H54 (cell line): Measurements from ENCODE around the gene NUP214.
A peak's percentile ranks its signal among the peaks of the same experiment; 100 is the strongest.

Experiments
- DNase-seq: peaks from one replicate; pipeline ENCODE4 v3.0.0; 2011; ENCODE audit warnings: low spot score, mixed read lengths; ENCODE audit not compliant: insufficient read length
- FAIRE-seq: peaks from 3 replicates; lab custom pipeline; 2011; peaks lifted over from hg19 to GRCh38; lab: Jason Lieb, UNC
- POLR2A ChIP-seq: IDR thresholded peaks from 2 replicates; pipeline ENCODE4 v1.6.1; 2011; ENCODE audit warnings: low read depth, mild to moderate bottlenecking, low read length

The NUP214 gene

DNA sequence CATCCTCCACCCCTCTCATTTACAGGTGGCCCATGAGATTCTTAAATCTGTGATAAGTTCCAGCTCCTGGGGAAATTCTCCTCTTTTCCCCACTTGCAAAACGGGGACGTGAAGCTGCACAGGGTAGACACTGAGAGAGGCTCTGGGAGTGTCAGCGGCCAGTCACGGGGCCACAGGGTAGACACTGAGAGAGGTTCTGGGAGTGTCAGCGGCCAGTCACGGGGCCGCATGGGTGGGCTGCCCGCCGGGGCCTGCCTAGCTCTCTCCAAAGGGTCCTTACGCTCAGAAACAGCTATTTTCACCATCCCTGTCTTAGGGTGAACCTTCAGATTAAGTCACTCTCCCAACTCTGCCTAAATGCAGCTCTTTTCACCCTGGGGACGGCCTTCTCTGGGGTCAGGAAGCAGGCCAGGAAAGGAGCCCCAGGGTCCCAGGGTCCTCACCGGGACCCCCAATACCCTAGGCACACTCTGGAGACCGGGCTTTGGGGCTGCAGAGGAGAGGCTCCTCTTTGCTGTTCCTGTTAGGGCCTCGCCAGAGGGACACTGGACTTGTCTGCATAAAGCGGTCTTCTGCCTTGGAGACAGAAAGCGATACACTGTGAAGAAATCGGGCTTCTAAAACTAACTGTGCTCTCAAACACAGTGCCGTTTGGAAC is 149.4 kb downstream of the NUP214 start:
- no peak for TF ChIP-seq POLR2A
- FAIRE-seq (no peak), DNase-seq (no peak)

- FAIRE-seq, result no peak
- DNase-seq, result no peak
- no peak for TF ChIP-seq POLR2A
Observed at GRCh38 chr9:131275332-131276093, 150.1 kb downstream of the NUP214 start.

DNA sequence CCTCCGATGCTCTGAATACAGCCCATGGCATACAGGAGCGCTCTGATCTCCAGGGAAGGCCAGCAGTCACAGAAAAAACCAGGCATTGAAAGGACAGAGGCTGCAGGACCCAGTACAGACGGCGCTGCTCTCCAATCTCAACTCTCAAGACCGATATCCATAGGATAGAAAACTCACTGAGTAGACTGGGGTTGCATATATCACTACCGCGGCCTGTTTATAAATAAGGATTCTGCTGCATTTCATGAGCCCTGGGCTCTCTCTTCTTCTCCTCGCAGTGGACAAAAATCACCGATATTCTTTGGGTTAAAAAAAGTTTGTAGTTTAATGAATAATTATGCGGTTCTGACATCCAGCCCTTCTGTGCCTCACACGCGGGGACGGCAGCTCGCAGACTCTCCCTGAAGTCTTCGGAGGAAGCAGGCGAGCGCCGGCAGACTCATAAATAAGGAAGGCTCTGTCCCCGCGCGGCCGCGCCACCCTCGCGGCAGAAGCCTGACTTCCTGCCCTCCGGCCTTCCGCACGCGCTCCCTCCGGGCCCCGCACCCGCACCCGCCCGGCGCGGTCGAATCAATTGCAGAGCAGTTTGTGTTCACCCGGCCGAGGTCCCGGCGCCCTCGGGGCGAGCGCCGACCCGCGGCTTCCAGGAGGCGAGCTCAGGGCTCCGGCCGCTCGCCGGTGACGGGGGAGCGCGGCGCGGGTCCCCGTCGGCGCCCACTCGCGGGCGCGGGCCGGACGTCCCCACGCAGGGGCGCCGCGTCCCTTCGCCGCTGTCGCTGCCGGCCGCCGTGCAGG is 150.9 kb downstream of the NUP214 start, which contains the start of gene FAM78A:
Gene FAM78A (minus strand): TSS at position 417 of the 795 bp plus-strand sequence. CDS start 331 bp downstream, at position 86.
- no peak for TF ChIP-seq POLR2A
- no peak for FAIRE-seq
- no peak for DNase-seq

GRCh38 chr9:131276891-131277286 is 151.5 kb downstream of the NUP214 start:
- FAIRE-seq, result no peak
- TF ChIP-seq POLR2A, result no peak
- no peak for DNase-seq

DNA sequence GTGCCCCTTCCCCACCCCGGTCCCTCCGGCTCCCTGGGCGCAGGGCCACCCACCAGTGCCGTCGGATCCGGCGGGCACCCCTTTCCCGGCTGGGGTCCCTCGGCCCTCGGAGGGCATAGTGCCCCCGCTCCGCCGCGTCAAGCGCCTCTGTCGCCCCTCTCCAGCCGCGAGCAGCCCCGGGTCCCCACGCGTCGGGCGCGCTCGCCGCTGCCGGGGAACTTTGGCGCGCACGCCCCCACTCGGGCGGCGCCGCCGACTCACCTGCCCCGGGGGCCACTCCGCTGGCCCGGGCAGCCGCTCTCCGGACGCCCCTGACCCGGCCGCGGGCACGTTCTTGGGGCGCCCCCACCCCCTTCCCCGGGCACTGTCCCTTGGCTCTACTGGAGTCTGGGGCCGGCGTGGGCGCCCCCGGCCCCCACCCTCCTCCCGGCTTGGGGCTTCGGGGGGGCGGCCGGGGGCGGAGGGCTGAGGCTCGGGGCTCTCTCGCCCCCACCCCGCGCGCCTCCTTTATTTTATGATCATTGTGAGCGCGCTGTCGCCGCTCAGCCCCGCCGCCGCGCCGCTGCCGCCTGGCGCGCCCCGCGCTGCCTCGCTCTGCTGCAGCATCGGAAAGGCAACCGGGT is 152.0 kb downstream of the NUP214 start:
- no peak for TF ChIP-seq POLR2A
- DNase-seq, result no peak
- FAIRE-seq, result no peak

- FAIRE-seq (no peak), DNase-seq (peak; percentile 68)
- TF ChIP-seq POLR2A, result no peak
Observed at GRCh38 chr9:131277910-131278701, 152.7 kb downstream of the NUP214 start.

GRCh38 chr9:131278702-131279111 is 153.3 kb downstream of the NUP214 start:
- no peak for FAIRE-seq
- no peak for TF ChIP-seq POLR2A
- DNase-seq, result no peak

GRCh38 chr9:131279196-131279862 is 153.9 kb downstream of the NUP214 start:
- TF ChIP-seq POLR2A, result no peak
- FAIRE-seq, result no peak

DNA sequence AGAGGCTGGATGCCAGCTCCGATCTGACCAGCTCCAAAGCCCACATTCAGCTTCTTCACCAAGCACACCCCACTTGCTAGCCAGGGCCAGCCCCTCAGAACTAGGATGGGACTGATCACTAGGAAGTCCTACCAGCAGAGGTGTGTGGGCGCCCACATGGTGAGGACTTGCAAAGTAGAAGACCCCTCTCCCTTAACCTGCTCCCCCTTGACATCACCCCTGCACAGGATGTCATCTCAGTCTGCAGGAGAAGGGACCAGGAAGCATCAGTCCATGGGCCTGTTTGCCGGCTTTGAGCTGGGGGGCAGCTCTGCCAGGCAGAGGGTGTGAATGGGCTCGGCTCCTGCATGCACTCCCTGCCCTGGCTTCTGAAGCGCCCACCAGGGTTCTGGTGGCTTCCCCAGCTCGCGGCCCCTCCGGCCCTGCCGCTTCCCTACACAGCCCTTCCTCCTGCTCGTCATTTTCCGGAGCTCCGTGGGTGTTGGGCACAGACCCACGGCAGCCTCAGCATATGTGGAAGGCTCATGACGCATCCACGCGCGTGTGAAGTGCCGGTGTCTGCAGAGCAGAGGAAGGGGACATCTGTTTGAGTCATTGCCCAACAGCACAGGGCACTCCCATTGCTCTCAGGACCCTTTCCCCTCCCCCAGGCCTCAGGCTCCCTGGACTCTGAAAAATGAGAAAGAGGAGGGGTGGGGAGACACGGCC is 154.6 kb downstream of the NUP214 start:
- no peak for TF ChIP-seq POLR2A
- FAIRE-seq (no peak), DNase-seq (no peak)

More at GRCh38 chr9:131279196-131279862, 153.9 kb downstream of the NUP214 start:
- no peak for DNase-seq

DNA sequence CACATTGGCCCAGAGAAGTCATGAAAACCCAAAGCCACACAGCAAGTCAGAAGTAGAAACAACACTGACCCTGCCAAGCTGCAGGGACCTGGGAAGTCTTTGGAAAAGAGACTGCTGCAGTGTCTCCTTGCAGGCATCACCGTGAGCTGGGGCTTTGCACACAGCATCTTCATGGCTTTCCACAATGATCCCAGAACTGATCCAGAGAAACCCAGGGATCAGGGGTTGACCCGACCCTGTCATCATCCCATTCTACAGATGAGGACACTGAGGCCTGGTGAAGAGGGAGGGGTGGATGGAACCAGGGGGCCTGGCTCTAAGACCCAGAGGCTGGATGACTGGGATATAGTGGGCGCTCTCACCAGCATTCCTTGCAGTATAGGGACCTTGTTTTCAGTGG is 155.3 kb downstream of the NUP214 start:
- DNase-seq (no peak), FAIRE-seq (no peak)
- no peak for TF ChIP-seq POLR2A

- no peak for TF ChIP-seq POLR2A
- FAIRE-seq, result no peak
- DNase-seq, result no peak
Observed at GRCh38 chr9:131281119-131281965, 156.0 kb downstream of the NUP214 start.
